MM.1S (cell line): Measurements from ENCODE around the gene RERE.

Source experiments
- DNase-seq: peaks from one replicate; pipeline ENCODE4 v3.0.0-alpha.2; 2015
- H2AFZ ChIP-seq: fragments of 300-600 bp; sonication (generic); 2 replicates; pipeline ENCODE4 v1.6.0; 2016; ENCODE audit warnings: antibody characterized with exemption, low read length
- H3F3A ChIP-seq: fragments of 300-600 bp; sonication (generic); 2 replicates; pipeline ENCODE4 v1.6.1; 2016; ENCODE audit warnings: mild to moderate bottlenecking, antibody characterized with exemption, low read length, moderate library complexity, mixed read lengths; ENCODE audit not compliant: insufficient read depth
- H3K27ac ChIP-seq: fragments of 300-600 bp; sonication (generic); 2 replicates; pipeline ENCODE4 v1.5.1; 2016; ENCODE audit warnings: mild to moderate bottlenecking, low read length
- H3K27me3 ChIP-seq: fragments of 300-600 bp; sonication (generic); replicated peaks from 2 replicates; pipeline ENCODE4 v1.6.0; 2016; ENCODE audit warnings: low read length; ENCODE audit not compliant: insufficient read depth
- H3K36me3 ChIP-seq: fragments of 300-600 bp; sonication (generic); replicated peaks from 2 replicates; pipeline ENCODE4 v1.6.1; 2016; ENCODE audit warnings: mild to moderate bottlenecking, low read length, mixed read lengths; ENCODE audit not compliant: insufficient read depth
- H3K4me1 ChIP-seq: fragments of 300-600 bp; sonication (generic); 2 replicates; pipeline ENCODE4 v1.6.1; 2016; ENCODE audit warnings: low read length, mixed read lengths
- H3K4me2 ChIP-seq: fragments of 300-600 bp; sonication (generic); 2 replicates; pipeline ENCODE4 v1.6.0; 2016; ENCODE audit warnings: low read depth, low read length
- H3K4me3 ChIP-seq: fragments of 300-600 bp; sonication (generic); 2 replicates; pipeline ENCODE4 v1.5.1; 2016; ENCODE audit warnings: low read length, mixed read lengths
- H3K79me2 ChIP-seq: fragments of 300-600 bp; sonication (generic); 2 replicates; pipeline ENCODE4 v1.6.1; 2016; ENCODE audit warnings: mixed run types, low read length, mixed read lengths
- H3K9ac ChIP-seq: fragments of 300-600 bp; sonication (generic); 2 replicates; pipeline ENCODE4 v1.6.1; 2016; ENCODE audit warnings: low read length, mixed read lengths
- H3K9me2 ChIP-seq: fragments of 300-600 bp; sonication (generic); replicated peaks from 2 replicates; pipeline ENCODE4 v1.6.1; 2016; ENCODE audit warnings: mild to moderate bottlenecking, low read length, mixed read lengths; ENCODE audit not compliant: insufficient read depth
- H3K9me3 ChIP-seq: fragments of 300-600 bp; sonication (generic); replicated peaks from 2 replicates; pipeline ENCODE4 v1.6.1; 2016; ENCODE audit warnings: mild to moderate bottlenecking, low read length, mixed read lengths; ENCODE audit not compliant: insufficient read depth
- H4K20me1 ChIP-seq: fragments of 300-600 bp; sonication (generic); 2 replicates; pipeline ENCODE4 v1.6.1; 2016; ENCODE audit warnings: mild to moderate bottlenecking, low read length, moderate library complexity, mixed read lengths; ENCODE audit not compliant: insufficient read depth
- CTCF ChIP-seq: fragments of 300-600 bp; sonication (generic); IDR thresholded peaks from 2 replicates; pipeline ENCODE4 v1.5.1; 2016; ENCODE audit warnings: antibody characterized with exemption, low read length, mixed read lengths
- EZH2 ChIP-seq: fragments of 300-600 bp; sonication (generic); optimal IDR thresholded peaks from 2 replicates; pipeline ENCODE3; 2017; ENCODE audit warnings: low read depth, mild to moderate bottlenecking, antibody characterized with exemption, low read length, mixed read lengths
- EZH2phosphoT487 ChIP-seq: fragments of 300-600 bp; sonication (generic); IDR thresholded peaks from 2 replicates; pipeline ENCODE4 v1.6.1; 2018; ENCODE audit warnings: antibody characterized with exemption, low read length

The RERE gene

GRCh38 chr1:8335246-8335645 is 482.2 kb downstream of the RERE start:
- H3K4me1 ChIP-seq = no peaks in the 10 kb centered on the region
- no peak overlapping the region for H3K27ac ChIP-seq
- H3K9me2 ChIP-seq = no peaks in the 10 kb centered on the region
- H3K9me3 ChIP-seq = no peaks in the 10 kb centered on the region
- no peak overlapping the region for H2AFZ ChIP-seq
- H3K9ac ChIP-seq = no peak overlapping the region
- no peaks in the 10 kb centered on the region for H3K79me2 ChIP-seq
- H3K4me2 ChIP-seq = no peak overlapping the region
- H3F3A ChIP-seq = no peaks in the 10 kb centered on the region
- H3K27me3 ChIP-seq = peaks cover 85% of the 10 kb centered on the region
- DNase-seq = no peak
- no peaks in the 10 kb centered on the region for H4K20me1 ChIP-seq
- no peak overlapping the region for H3K4me3 ChIP-seq
- H3K36me3 ChIP-seq = no peaks in the 10 kb centered on the region
- TF ChIP-seq CTCF = no peak
- no peak for TF ChIP-seq EZH2phosphoT487
- TF ChIP-seq EZH2 = no peak

DNA sequence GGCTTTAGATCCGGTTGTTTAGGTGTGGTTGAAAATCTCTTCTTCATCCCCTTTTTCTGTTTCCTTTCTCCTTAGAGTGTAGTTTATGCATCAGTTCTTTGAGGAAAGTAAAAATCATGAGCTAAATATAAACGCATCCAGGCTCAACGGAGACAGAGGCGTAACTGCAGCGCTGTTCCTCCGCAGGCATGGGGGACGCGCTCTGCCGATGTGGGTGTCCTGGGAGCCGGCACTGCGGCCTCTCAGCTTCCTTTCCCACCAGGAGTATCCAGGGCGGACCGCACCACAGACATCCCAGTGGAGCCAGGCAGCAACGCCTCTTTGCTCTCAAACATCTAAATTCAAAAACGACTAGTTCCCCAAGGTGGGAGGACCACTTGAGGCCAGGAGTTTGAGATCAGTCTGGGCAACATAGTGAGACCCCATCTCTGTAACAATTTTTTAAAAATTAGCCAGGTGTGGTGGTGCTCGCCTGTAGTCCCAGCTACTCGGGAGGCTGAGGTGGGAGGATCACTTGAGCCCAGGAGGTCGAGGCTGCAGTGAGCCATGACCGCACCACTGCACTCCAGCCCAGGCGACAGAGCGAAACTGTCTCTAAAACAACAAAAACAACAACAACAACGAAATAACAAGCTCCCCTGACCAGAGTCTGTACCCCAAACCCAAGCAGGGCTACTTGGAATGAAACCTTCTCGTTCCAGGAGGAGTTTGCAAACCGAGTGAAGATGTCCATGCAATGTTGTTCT is 483.2 kb downstream of the RERE start:
- no peaks in the 10 kb centered on the region for H4K20me1 ChIP-seq
- H3K9me2 ChIP-seq = no peaks in the 10 kb centered on the region
- peaks cover 85% of the 10 kb centered on the region for H3K27me3 ChIP-seq
- no peaks in the 10 kb centered on the region for H3F3A ChIP-seq
- H3K27ac ChIP-seq = no peak overlapping the region
- no peak for TF ChIP-seq EZH2
- TF ChIP-seq EZH2phosphoT487 = no peak
- TF ChIP-seq CTCF = no peak
- no peak overlapping the region for H3K9ac ChIP-seq
- H2AFZ ChIP-seq = no peak overlapping the region
- no peaks in the 10 kb centered on the region for H3K9me3 ChIP-seq
- no peak overlapping the region for H3K4me2 ChIP-seq
- H3K36me3 ChIP-seq = no peaks in the 10 kb centered on the region
- no peaks in the 10 kb centered on the region for H3K79me2 ChIP-seq
- H3K4me1 ChIP-seq = no peaks in the 10 kb centered on the region
- DNase-seq = no peak
- no peak overlapping the region for H3K4me3 ChIP-seq

DNA sequence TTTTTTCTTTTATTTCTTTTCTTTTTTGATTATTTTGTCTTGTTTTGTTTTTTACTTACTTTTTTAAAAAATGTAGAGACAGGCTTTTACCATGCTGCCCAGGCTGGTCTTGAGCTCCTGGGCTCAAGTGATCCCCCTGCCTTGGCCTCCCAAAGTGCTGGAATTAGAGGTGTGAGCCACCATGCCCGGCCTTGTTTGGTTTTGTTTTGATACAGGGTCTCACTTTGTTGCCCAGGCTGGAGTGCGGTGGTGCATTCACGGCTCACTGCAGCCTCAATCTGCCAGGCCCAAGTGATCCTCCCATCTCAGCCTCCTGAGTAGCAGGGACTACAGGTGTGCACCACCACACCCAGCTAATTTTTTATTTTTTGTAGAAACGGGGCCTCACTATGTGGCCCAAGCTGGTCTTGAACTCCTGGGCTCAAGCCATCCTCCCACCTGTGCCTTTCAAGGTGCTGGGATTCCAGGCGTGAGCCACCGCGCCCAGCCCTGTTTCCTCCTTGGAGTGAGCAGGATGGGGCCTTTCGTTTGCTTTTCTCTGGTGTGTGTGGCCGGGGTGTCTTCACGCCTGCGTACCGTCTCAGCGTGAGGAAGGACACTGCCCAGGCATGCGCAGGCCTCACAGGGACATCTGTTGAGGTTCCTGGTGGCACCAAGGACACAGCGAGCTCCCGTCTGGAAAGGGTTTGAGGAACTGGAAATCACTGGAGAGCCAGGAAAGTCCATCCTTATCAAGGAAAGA is 484.0 kb downstream of the RERE start:
- no peak for TF ChIP-seq EZH2
- TF ChIP-seq EZH2phosphoT487 = no peak
- no peak for TF ChIP-seq CTCF
- no peaks in the 10 kb centered on the region for H3K9me2 ChIP-seq
- H3K36me3 ChIP-seq = no peaks in the 10 kb centered on the region
- DNase-seq = no peak
- no peak overlapping the region for H3K9ac ChIP-seq
- H3K27ac ChIP-seq = no peak overlapping the region
- H3K4me2 ChIP-seq = no peak overlapping the region
- no peak overlapping the region for H2AFZ ChIP-seq
- H3F3A ChIP-seq = no peaks in the 10 kb centered on the region
- no peaks in the 10 kb centered on the region for H3K79me2 ChIP-seq
- H3K9me3 ChIP-seq = no peaks in the 10 kb centered on the region
- peaks cover 85% of the 10 kb centered on the region for H3K27me3 ChIP-seq
- no peaks in the 10 kb centered on the region for H3K4me1 ChIP-seq
- H3K4me3 ChIP-seq = no peak overlapping the region
- H4K20me1 ChIP-seq = no peaks in the 10 kb centered on the region
